ENCODE measurements around the gene PACS2. TPM values are rescaled to one million over a fixed set of nuclear protein-coding genes. Genes with fewer than 3 reads are reported as not detected.

Gene PACS2
- total and polyA plus RNA-seq, 2 of the 4 experiments (the other 2 are of a cell fraction) = 15.6 to 32.2 TPM

DNA sequence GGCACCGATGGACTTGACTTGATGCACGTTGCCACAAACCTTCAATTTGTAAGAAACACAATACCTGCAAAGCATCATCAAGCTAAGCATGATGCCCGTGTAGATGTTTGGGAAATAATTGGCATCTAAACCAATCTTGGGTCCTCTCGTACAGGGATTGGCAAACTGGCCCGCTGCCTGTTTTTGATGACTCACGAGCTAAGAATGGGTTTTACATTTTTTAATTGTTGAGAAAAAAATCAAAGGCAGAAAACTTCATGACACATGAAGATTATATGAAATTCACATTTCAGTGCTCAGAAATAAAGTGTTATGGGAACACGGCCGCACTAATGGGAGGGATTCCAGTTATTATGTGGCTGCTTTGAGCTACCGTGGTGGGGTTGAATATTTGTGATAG, 116.0 kb downstream of the PACS2 start:
- no peaks in the 10 kb centered on the region; the same call in 1 of the 2 replicates for H3K4me1 ChIP-seq (ENCODE audit: control insufficient read depth, insufficient read depth, low read length)
- no peak overlapping the region for H2BK5ac ChIP-seq (ENCODE audit: low read depth, low read length, poor library complexity, severe bottlenecking)
- BruUV-seq (replicated peaks) = no TSS peak
- in situ Hi-C loops (cut with MboI; ENCODE audit: low sequenced_read_pairs) = no loop called here
- no peak overlapping the region for H3K56ac ChIP-seq (ENCODE audit: extremely low read depth, insufficient read depth, low read length)
- no peak overlapping the region for H3K4me3 ChIP-seq (ENCODE audit: insufficient read depth, low read depth, low read length)
- no peak overlapping the region for H2BK15ac ChIP-seq (ENCODE audit: low read depth, low read length)
- no peak overlapping the region for H3K14ac ChIP-seq (replicated peaks; ENCODE audit: low read depth, low read length)
- CTCF ChIA-PET = interaction anchor here (1.0 kb wide), 2 partner anchors 18 kb away, joined by 3 to 6 read pairs; no protein-coding TSS in a partner anchor
- H2AFZ ChIP-seq (replicated peaks; ENCODE audit: low read length, poor library complexity) = no peak overlapping the region
- no CpG with 5 or more reads among the region's 9 CpGs for WGBS, 2 experiments (ENCODE audit: extremely low coverage in 2 of 2, insufficient read length in 1 of 2)
- no peak overlapping the region for H2BK120ac ChIP-seq (ENCODE audit: low read depth, low read length)
- H3K4ac ChIP-seq (ENCODE audit: low read depth, low read length) = no peak overlapping the region
- no peak overlapping the region for H4K5ac ChIP-seq (ENCODE audit: low read depth, low read length)
- no peak overlapping the region for H4K8ac ChIP-seq (ENCODE audit: low read depth in 2 of 2, low read length in 2 of 2)
- peak; percentile 66 for DNase-seq
- H3K27me3 ChIP-seq (ENCODE audit: control insufficient read depth, insufficient read depth, low read length) = no peaks in the 10 kb centered on the region
- TF ChIP-seq, protein P1, sequence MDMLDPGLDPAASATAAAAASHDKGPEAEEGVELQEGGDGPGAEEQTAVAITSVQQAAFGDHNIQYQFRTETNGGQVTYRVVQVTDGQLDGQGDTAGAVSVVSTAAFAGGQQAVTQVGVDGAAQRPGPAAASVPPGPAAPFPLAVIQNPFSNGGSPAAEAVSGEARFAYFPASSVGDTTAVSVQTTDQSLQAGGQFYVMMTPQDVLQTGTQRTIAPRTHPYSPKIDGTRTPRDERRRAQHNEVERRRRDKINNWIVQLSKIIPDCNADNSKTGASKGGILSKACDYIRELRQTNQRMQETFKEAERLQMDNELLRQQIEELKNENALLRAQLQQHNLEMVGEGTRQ (IDR thresholded peaks at IDR 0.05; ENCODE audit: low read depth, low read length) = no peak
- TF ChIP-seq MXI1 (IDR thresholded peaks at IDR 0.05; ENCODE audit: borderline replicate concordance, low read depth, low read length) (no peak), FOS (IDR thresholded peaks at IDR 0.05; ENCODE audit: low read depth, low read length) (peak; percentile 29; the same call in 1 of the 2 replicates), RAD21 (IDR thresholded peaks at IDR 0.05; ENCODE audit: low read length) (no peak)
- H4K91ac ChIP-seq (ENCODE audit: insufficient read depth, low read depth, low read length) = no peak overlapping the region
- H3K9me1 ChIP-seq (ENCODE audit: insufficient read depth, low read length) = peaks cover 10% of the 10 kb centered on the region
- no peaks in the 10 kb centered on the region for H3K9me3 ChIP-seq (ENCODE audit: control insufficient read depth, insufficient read depth, low read length)
- H3K36me3 ChIP-seq (ENCODE audit: control insufficient read depth, insufficient read depth, low read length) = peaks cover 10% of the 10 kb centered on the region
- no peak overlapping the region for H3K23ac ChIP-seq (ENCODE audit: low read depth, low read length)
- POLR2A ChIA-PET (ENCODE audit: unreplicated experiment) = no interaction called here
- peaks cover 20 to 70% of the 10 kb centered on the region in 2 experiments for H3K79me1 ChIP-seq (ENCODE audit: low read depth in 1 of 2, low read length in 2 of 2)
- peaks cover 88% of the 10 kb centered on the region for H4K20me1 ChIP-seq (ENCODE audit: insufficient read depth, low read length)
- peak; percentile 50 for ATAC-seq (ENCODE audit: low read depth)
- no peak overlapping the region for H2BK20ac ChIP-seq (ENCODE audit: low read depth, low read length)
- H3K18ac ChIP-seq (ENCODE audit: low read depth, low read length) = no peak overlapping the region
- H2AK5ac ChIP-seq (ENCODE audit: low read depth, low read length) = no peak overlapping the region
- intact Hi-C loops (cut with micrococcal nuclease) = no loop called here
- H3K4me2 ChIP-seq (ENCODE audit: low read depth, low read length) = no peak overlapping the region
- H3K27ac ChIP-seq (ENCODE audit: insufficient read depth, low read length) = no peak overlapping the region
- H3K9ac ChIP-seq (ENCODE audit: low read depth, low read length) = no peak overlapping the region
- no peak overlapping the region for H2AK9ac ChIP-seq (replicated peaks; ENCODE audit: low read depth, low read length, poor library complexity)
- dilution Hi-C loops (cut with HindIII; ENCODE audit: low sequenced_read_pairs, unreplicated experiment) = no loop called here

All from IMR-90 (cell line).